ENCODE results near the gene PPP1R18. TPM values are rescaled to one million over a fixed set of nuclear protein-coding genes. Genes with fewer than 3 reads are reported as not detected.
"Not testable (repeated sequence)": the region's sequence is repeated elsewhere in the genome, so short reads cannot be mapped to it uniquely, and the experiment has no call there.

PPP1R18 gene
- total RNA-seq, 2 donors from 2014 or later: 14.5 to 20.0 TPM

GRCh38 chr6:30670760-30671527 lies 15.5 kb downstream of the PPP1R18 start:
- WGBS, 2 donors: 83 to 86% methylated on average over 27 of the region's 27 CpGs
- Histone ChIP-seq H3K4me3 (no peak overlapping the region), H3K9me3 (no peaks in the 10 kb centered on the region), H3K4me1 (peaks cover 16% of the 10 kb centered on the region), H3K36me3 (replicated peaks in 1 of 2; ENCODE audit: insufficient read depth in 1 of 2, low read depth in 2 of 2) (peaks cover 0 to 10% of the 10 kb centered on the region in 2 donors), H3K27me3 (no peaks in the 10 kb centered on the region), H3K27ac (no peak overlapping the region)
- no peak for TF ChIP-seq POLR2A (IDR thresholded peaks at IDR 0.05)
- TF ChIP-seq, protein P1, sequence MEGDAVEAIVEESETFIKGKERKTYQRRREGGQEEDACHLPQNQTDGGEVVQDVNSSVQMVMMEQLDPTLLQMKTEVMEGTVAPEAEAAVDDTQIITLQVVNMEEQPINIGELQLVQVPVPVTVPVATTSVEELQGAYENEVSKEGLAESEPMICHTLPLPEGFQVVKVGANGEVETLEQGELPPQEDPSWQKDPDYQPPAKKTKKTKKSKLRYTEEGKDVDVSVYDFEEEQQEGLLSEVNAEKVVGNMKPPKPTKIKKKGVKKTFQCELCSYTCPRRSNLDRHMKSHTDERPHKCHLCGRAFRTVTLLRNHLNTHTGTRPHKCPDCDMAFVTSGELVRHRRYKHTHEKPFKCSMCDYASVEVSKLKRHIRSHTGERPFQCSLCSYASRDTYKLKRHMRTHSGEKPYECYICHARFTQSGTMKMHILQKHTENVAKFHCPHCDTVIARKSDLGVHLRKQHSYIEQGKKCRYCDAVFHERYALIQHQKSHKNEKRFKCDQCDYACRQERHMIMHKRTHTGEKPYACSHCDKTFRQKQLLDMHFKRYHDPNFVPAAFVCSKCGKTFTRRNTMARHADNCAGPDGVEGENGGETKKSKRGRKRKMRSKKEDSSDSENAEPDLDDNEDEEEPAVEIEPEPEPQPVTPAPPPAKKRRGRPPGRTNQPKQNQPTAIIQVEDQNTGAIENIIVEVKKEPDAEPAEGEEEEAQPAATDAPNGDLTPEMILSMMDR (IDR thresholded peaks at IDR 0.05): no peak
- ATAC-seq (no peak), DNase-seq (no peak)
- intact Hi-C loops (cut with DNase I): no loop called here

DNA sequence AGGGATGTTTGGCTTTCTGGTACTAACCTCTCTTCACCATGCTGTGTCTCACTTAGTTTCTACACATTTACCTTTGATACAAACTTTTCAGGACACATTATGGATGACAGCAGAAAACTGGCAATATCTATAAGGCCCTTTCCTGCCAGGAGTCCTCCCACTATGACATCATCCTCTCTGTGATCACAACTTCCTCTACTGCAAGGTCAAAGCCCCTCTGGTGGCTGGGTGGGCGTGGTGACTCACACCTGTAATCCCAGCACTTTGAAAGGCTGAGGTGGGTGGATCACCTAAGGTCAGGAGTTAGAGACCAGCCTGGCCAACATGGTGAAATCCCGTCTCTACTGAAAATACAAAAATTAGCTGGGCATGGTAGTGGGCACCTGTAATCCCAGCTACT lies 20.1 kb downstream of the PPP1R18 start:
- ATAC-seq; H3K27me3 ChIP-seq; intact Hi-C loops (cut with DNase I); H3K4me3 ChIP-seq; H3K4me1 ChIP-seq; H3K9me3 ChIP-seq; H3K27ac ChIP-seq: not testable (repeated sequence)
- 63 to 66% methylated on average over 2 of the region's 2 CpGs for WGBS, 2 donors
- peak in 1 of 4 donors; percentile 27 for DNase-seq
- peaks cover 17 to 46% of the 10 kb centered on the region in 2 donors for H3K36me3 ChIP-seq (replicated peaks in 1 of 2; ENCODE audit: insufficient read depth in 1 of 2, low read depth in 2 of 2)

DNA sequence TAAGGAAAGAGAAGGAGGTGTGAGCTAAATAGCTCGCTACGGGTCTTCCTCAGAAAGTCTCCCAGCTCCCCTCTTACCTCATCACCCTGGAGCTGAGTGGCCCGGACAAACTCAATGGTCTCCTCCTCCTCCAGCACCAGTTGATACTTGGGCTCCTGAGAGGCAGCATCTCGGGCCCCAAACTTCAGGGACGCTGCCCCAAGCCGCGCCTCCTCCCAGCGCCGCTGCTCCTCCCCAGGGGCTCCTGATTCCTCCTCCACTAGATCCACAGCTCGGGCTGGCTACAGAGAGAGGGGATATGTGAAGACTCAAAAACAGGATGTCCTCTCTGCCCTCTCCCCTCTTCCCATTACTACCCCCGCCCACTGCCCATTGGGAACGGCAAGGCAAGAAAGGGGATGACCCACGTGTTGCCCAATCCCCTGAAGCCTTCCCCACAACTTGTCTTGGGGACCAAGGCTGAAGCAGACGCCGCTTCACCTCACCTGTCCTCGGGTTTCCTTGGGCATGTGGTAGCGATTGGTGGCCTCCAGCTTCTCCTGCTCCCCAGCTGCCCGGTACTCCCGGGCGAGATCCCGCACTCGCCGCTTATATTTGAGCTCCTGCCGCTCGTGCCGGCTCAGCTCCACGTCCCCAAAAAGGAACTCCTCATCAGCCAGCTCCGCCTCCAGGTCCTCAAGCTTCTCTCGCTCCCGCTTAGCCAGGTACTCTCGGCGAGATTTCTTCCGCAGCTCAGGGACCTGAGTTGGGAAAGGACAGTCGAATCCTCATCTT lies 21.3 kb downstream of the PPP1R18 start:
- peaks cover 17 to 42% of the 10 kb centered on the region in 2 donors for H3K36me3 ChIP-seq (replicated peaks in 1 of 2; ENCODE audit: insufficient read depth in 1 of 2, low read depth in 2 of 2)
- TF ChIP-seq POLR2A (IDR thresholded peaks at IDR 0.05): no peak
- TF ChIP-seq, protein P1 (IDR thresholded peaks at IDR 0.05): no peak
- H3K27ac ChIP-seq: no peak overlapping the region
- H3K4me1 ChIP-seq: no peaks in the 10 kb centered on the region
- intact Hi-C loops (cut with DNase I): no loop called here
- DNase-seq (no peak), ATAC-seq (no peak)
- no peaks in the 10 kb centered on the region for H3K9me3 ChIP-seq
- WGBS, 2 donors: 89 to 92% methylated on average over 33 to 34 of the region's 34 CpGs
- no peak overlapping the region for H3K4me3 ChIP-seq
- no peaks in the 10 kb centered on the region for H3K27me3 ChIP-seq

DNA sequence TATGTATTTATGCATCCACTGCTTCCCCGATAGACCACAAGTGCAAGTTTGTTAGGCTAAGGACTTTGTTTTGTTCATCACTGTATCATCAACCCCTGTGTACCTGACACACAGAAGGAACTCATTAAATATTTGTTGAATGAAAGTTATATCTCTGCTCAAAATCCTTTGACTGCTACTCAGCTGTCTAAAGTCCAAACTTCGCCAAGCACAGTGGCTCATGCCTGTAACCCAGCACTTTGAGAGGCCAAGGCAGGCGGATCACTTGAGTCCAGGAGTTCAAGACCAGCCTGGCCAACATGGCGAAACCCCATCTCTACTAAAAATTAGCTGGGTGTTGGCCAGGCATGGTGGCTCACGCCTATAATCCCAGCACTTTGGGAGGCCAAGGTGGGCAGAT lies 28.5 kb downstream of the PPP1R18 start:
- H3K9me3 ChIP-seq; H3K4me1 ChIP-seq; H3K27ac ChIP-seq; ATAC-seq; DNase-seq; H3K27me3 ChIP-seq; H3K4me3 ChIP-seq; intact Hi-C loops (cut with DNase I): not testable (repeated sequence)
- H3K36me3 ChIP-seq (replicated peaks in 1 of 2; ENCODE audit: insufficient read depth in 1 of 2, low read depth in 2 of 2): peaks cover 18 to 56% of the 10 kb centered on the region in 2 donors
- 90 to 92% methylated on average over 5 of the region's 5 CpGs for WGBS, 2 donors

GRCh38 chr6:30657454-30657853 lies 29.0 kb downstream of the PPP1R18 start:
- no peak for ATAC-seq
- TF ChIP-seq, protein P1 (IDR thresholded peaks at IDR 0.05): no peak
- no peak for TF ChIP-seq POLR2A (IDR thresholded peaks at IDR 0.05)
- intact Hi-C loops (cut with DNase I): no loop called here
- DNase-seq: no peak
- H3K4me1 ChIP-seq: no peaks in the 10 kb centered on the region
- no peaks in the 10 kb centered on the region for H3K27me3 ChIP-seq
- no peaks in the 10 kb centered on the region for H3K9me3 ChIP-seq
- no peak overlapping the region for H3K4me3 ChIP-seq
- no peak overlapping the region for H3K27ac ChIP-seq
- peaks cover 13 to 56% of the 10 kb centered on the region in 2 donors for H3K36me3 ChIP-seq (replicated peaks in 1 of 2; ENCODE audit: insufficient read depth in 1 of 2, low read depth in 2 of 2)

All from body of pancreas (tissue), 4 donors.